ENCODE measurements around the gene LRIG1.

The LRIG1 gene

GRCh38 chr3:66427951-66428474, 72.8 kb downstream of the LRIG1 start:
- Histone ChIP-seq H3K79me2 (ENCODE audit: control insufficient read depth, low read length) (peaks cover 100% of the 10 kb centered on the region), H3K9me2 (replicated peaks; ENCODE audit: control insufficient read depth, low read length) (no peaks in the 10 kb centered on the region), H3F3A (ENCODE audit: control insufficient read depth, insufficient read depth) (no peaks in the 10 kb centered on the region), H3K9me3 (ENCODE audit: control insufficient read depth, insufficient read depth, low read length) (peaks cover 23% of the 10 kb centered on the region), H3K4me2 (ENCODE audit: low read length) (no peak overlapping the region), H4K20me1 (ENCODE audit: control insufficient read depth, insufficient read depth, low read depth, low read length) (no peaks in the 10 kb centered on the region; the same call in 1 of the 2 replicates), H3K27ac (ENCODE audit: low read depth, low read length) (no peak overlapping the region), H3K36me3 (ENCODE audit: control insufficient read depth, low read length) (peaks cover 95% of the 10 kb centered on the region), H3K27me3 (ENCODE audit: control insufficient read depth, low read length) (no peaks in the 10 kb centered on the region), H3K4me3 (ENCODE audit: low read length) (no peak overlapping the region), H3K4me1 (ENCODE audit: control insufficient read depth, low read length) (no peaks in the 10 kb centered on the region)
- TF ChIP-seq EZH2phosphoT487 (IDR thresholded peaks at IDR 0.05; ENCODE audit: borderline replicate concordance, low read length) (no peak), CTCF (IDR thresholded peaks at IDR 0.05; ENCODE audit: low read depth, low read length, poor library complexity, severe bottlenecking) (no peak)

GRCh38 chr3:66427352-66427751, 73.5 kb downstream of the LRIG1 start:
- Histone ChIP-seq H3K36me3 (ENCODE audit: control insufficient read depth, low read length) (peaks cover 95% of the 10 kb centered on the region), H3K27me3 (ENCODE audit: control insufficient read depth, low read length) (no peaks in the 10 kb centered on the region), H3K27ac (ENCODE audit: low read depth, low read length) (no peak overlapping the region), H3K79me2 (ENCODE audit: control insufficient read depth, low read length) (peaks cover 100% of the 10 kb centered on the region), H3K4me2 (ENCODE audit: low read length) (no peak overlapping the region), H4K20me1 (ENCODE audit: control insufficient read depth, insufficient read depth, low read depth, low read length) (no peaks in the 10 kb centered on the region; the same call in 1 of the 2 replicates), H3F3A (ENCODE audit: control insufficient read depth, insufficient read depth) (no peaks in the 10 kb centered on the region), H3K9me3 (ENCODE audit: control insufficient read depth, insufficient read depth, low read length) (peaks cover 30% of the 10 kb centered on the region), H3K9me2 (replicated peaks; ENCODE audit: control insufficient read depth, low read length) (no peaks in the 10 kb centered on the region), H3K4me3 (ENCODE audit: low read length) (no peak overlapping the region), H3K4me1 (ENCODE audit: control insufficient read depth, low read length) (no peaks in the 10 kb centered on the region)
- TF ChIP-seq EZH2phosphoT487 (IDR thresholded peaks at IDR 0.05; ENCODE audit: borderline replicate concordance, low read length) = no peak

GRCh38 chr3:66426135-66426534, 74.7 kb downstream of the LRIG1 start:
- Histone ChIP-seq H3K79me2 (ENCODE audit: control insufficient read depth, low read length) (peaks cover 100% of the 10 kb centered on the region), H3K27ac (ENCODE audit: low read depth, low read length) (no peak overlapping the region), H3K27me3 (ENCODE audit: control insufficient read depth, low read length) (no peaks in the 10 kb centered on the region), H3K4me3 (ENCODE audit: low read length) (no peak overlapping the region), H3F3A (ENCODE audit: control insufficient read depth, insufficient read depth) (no peaks in the 10 kb centered on the region), H3K9me3 (ENCODE audit: control insufficient read depth, insufficient read depth, low read length) (peaks cover 39% of the 10 kb centered on the region), H3K4me1 (ENCODE audit: control insufficient read depth, low read length) (no peaks in the 10 kb centered on the region), H4K20me1 (ENCODE audit: control insufficient read depth, insufficient read depth, low read depth, low read length) (no peaks in the 10 kb centered on the region; the same call in 1 of the 2 replicates), H3K9me2 (replicated peaks; ENCODE audit: control insufficient read depth, low read length) (no peaks in the 10 kb centered on the region), H3K4me2 (ENCODE audit: low read length) (no peak overlapping the region), H3K36me3 (ENCODE audit: control insufficient read depth, low read length) (peaks cover 94% of the 10 kb centered on the region)
- TF ChIP-seq CTCF (IDR thresholded peaks at IDR 0.05; ENCODE audit: low read depth, low read length, poor library complexity, severe bottlenecking) = no peak
- no peak for TF ChIP-seq EZH2phosphoT487 (IDR thresholded peaks at IDR 0.05; ENCODE audit: borderline replicate concordance, low read length)

GRCh38 chr3:66425576-66426114, 75.2 kb downstream of the LRIG1 start:
- Histone ChIP-seq H3K4me2 (ENCODE audit: low read length) (no peak overlapping the region), H3K36me3 (ENCODE audit: control insufficient read depth, low read length) (peaks cover 91% of the 10 kb centered on the region), H3K9me2 (replicated peaks; ENCODE audit: control insufficient read depth, low read length) (no peaks in the 10 kb centered on the region), H3K4me1 (ENCODE audit: control insufficient read depth, low read length) (no peaks in the 10 kb centered on the region), H3K9me3 (ENCODE audit: control insufficient read depth, insufficient read depth, low read length) (peaks cover 39% of the 10 kb centered on the region), H3K4me3 (ENCODE audit: low read length) (no peak overlapping the region), H3K27ac (ENCODE audit: low read depth, low read length) (no peak overlapping the region), H3F3A (ENCODE audit: control insufficient read depth, insufficient read depth) (no peaks in the 10 kb centered on the region), H3K79me2 (ENCODE audit: control insufficient read depth, low read length) (peaks cover 100% of the 10 kb centered on the region), H3K27me3 (ENCODE audit: control insufficient read depth, low read length) (no peaks in the 10 kb centered on the region), H4K20me1 (ENCODE audit: control insufficient read depth, insufficient read depth, low read depth, low read length) (no peaks in the 10 kb centered on the region; the same call in 1 of the 2 replicates)
- TF ChIP-seq EZH2phosphoT487 (IDR thresholded peaks at IDR 0.05; ENCODE audit: borderline replicate concordance, low read length) (no peak), CTCF (IDR thresholded peaks at IDR 0.05; ENCODE audit: low read depth, low read length, poor library complexity, severe bottlenecking) (no peak)
